ENCODE results near the gene SPTBN5. TPM values are rescaled to one million over a fixed set of nuclear protein-coding genes. Genes with fewer than 3 reads are reported as not detected.

The SPTBN5 gene
- total RNA-seq, 1 donor from 2014 or later, result 4.2 TPM

DNA sequence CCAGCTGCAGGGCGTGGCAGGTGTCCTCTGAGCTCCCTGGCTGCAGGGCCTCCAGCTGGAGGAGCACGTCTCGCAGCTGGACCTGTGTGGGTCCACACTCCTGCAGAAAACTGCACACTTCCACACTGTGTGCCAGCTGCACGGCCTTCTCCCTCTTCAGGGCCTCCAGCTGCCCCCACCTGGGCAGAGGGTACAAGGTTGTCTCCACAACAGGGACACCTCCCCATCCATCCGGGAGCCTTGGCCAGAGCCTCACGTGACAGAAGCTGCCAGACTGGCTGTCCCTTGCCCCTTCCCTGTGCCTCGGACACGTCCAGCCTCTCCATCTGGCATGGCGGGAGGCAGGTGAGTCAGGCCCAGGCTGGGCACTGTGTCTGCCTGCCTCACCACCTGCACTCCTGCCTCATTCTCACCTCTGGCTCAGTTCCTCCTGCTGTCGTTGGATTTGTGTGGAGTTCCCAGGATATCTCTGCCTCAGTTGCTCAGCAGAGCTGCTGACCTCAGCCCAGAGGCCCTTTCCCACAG, 14.5 kb downstream of the SPTBN5 start:
- DNase-seq (ENCODE audit: extremely low spot score, unreplicated experiment), result no peak
- Mint-ChIP-seq H3K4me1 (ENCODE audit: unreplicated experiment) (peaks cover 9% of the 10 kb centered on the region), H3K4me3 (no peak overlapping the region), H3K9me3 (no peaks in the 10 kb centered on the region), H3K27ac (no peak overlapping the region), H3K27me3 (peaks cover 27% of the 10 kb centered on the region), H3K36me3 (no peaks in the 10 kb centered on the region)
- TF ChIP-seq, protein P1, sequence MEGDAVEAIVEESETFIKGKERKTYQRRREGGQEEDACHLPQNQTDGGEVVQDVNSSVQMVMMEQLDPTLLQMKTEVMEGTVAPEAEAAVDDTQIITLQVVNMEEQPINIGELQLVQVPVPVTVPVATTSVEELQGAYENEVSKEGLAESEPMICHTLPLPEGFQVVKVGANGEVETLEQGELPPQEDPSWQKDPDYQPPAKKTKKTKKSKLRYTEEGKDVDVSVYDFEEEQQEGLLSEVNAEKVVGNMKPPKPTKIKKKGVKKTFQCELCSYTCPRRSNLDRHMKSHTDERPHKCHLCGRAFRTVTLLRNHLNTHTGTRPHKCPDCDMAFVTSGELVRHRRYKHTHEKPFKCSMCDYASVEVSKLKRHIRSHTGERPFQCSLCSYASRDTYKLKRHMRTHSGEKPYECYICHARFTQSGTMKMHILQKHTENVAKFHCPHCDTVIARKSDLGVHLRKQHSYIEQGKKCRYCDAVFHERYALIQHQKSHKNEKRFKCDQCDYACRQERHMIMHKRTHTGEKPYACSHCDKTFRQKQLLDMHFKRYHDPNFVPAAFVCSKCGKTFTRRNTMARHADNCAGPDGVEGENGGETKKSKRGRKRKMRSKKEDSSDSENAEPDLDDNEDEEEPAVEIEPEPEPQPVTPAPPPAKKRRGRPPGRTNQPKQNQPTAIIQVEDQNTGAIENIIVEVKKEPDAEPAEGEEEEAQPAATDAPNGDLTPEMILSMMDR (conservative IDR thresholded peaks at IDR 0.05), result no peak

DNA sequence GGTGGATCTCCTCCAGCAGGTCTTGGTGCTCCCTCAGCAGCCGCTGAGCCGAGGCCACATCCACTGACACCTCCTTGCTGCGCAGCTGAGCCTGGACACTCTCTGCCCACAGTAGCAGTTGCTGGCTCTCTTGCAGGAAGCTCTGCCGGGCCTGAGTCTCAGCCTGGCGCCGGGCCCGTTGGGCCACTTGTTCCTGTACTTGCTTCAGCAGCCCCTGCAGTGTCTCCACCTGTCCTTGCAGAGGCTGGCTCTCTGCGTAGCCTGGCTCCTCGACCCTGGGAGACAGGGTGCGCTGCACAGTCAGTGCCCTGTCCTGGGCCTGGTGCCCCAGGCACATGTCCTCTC, 15.5 kb downstream of the SPTBN5 start:
- TF ChIP-seq, protein P1 (conservative IDR thresholded peaks at IDR 0.05), result no peak
- Mint-ChIP-seq H3K4me1 (ENCODE audit: unreplicated experiment) (peaks cover 9% of the 10 kb centered on the region), H3K27ac (no peak overlapping the region), H3K4me3 (no peak overlapping the region), H3K36me3 (no peaks in the 10 kb centered on the region), H3K27me3 (peaks cover 23% of the 10 kb centered on the region), H3K9me3 (no peaks in the 10 kb centered on the region)
- no peak for DNase-seq (ENCODE audit: extremely low spot score, unreplicated experiment)

DNA sequence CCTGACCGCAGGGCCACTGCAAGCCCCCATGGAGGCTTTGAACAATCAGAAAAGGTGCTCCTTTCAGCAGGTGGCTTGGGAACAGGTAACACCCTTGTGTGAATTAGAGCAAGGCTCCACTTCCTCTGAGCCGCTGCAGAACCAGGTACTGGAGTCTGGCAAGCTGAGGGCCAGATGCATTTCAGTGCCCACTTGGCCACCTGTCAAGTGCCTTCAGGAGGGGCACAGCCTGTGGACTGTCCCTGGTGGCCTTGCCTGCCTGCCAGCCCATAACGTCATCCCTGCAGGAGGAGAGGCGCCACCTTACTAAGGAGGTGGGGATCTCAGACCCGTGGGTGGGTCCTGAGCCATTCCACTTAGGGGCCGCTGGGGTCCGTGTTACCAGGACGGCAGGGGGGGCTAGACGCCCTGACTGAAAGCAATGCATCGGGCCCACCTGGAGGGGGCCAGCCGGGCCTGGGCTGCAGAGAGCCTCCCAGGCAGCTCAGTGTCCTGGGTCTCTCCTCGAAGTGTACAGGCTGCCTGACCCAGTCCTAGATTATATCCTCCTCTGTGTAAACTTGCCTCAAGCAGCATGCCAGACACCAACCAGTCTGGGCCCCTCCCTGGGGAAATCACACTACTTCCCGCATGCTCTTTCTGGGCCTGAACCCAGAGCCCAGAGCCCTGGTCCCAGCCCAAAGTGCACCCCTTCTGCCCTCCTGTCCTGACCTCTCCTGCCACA, 16.1 kb downstream of the SPTBN5 start:
- H3K4me3 Mint-ChIP-seq, result no peak overlapping the region
- no peaks in the 10 kb centered on the region for H3K36me3 Mint-ChIP-seq
- no peak for DNase-seq (ENCODE audit: extremely low spot score, unreplicated experiment)
- TF ChIP-seq, protein P1 (conservative IDR thresholded peaks at IDR 0.05), result no peak
- peaks cover 21% of the 10 kb centered on the region for H3K27me3 Mint-ChIP-seq
- peaks cover 9% of the 10 kb centered on the region for H3K4me1 Mint-ChIP-seq (ENCODE audit: unreplicated experiment)
- H3K9me3 Mint-ChIP-seq, result no peaks in the 10 kb centered on the region
- H3K27ac Mint-ChIP-seq, result no peak overlapping the region

DNA sequence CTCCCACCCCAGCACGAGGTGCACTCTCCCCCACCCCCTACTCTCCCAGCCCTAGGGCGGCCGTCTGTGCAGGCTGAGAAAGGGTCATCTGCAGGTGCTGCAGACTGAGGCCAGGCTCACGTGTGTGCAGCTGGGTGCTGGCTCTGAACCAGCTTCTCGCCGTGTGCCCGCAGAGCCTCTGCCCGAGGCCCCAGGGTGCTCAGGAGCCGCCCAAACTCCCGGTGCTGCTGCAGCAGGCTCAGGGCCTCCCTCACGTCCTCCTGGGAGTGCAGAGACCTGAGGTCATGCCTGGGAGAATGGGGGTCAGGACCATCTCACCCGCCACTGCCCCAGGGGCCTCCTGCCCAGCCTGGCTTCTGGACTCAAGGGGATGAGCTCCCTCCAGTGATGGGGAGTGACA, 17.2 kb downstream of the SPTBN5 start:
- Mint-ChIP-seq H3K4me3 (no peak overlapping the region), H3K27me3 (peaks cover 17% of the 10 kb centered on the region), H3K4me1 (ENCODE audit: unreplicated experiment) (peaks cover 5% of the 10 kb centered on the region), H3K27ac (no peak overlapping the region), H3K9me3 (no peaks in the 10 kb centered on the region), H3K36me3 (peaks cover 5% of the 10 kb centered on the region)
- TF ChIP-seq, protein P1 (conservative IDR thresholded peaks at IDR 0.05), result no peak
- DNase-seq (ENCODE audit: extremely low spot score, unreplicated experiment), result no peak

DNA sequence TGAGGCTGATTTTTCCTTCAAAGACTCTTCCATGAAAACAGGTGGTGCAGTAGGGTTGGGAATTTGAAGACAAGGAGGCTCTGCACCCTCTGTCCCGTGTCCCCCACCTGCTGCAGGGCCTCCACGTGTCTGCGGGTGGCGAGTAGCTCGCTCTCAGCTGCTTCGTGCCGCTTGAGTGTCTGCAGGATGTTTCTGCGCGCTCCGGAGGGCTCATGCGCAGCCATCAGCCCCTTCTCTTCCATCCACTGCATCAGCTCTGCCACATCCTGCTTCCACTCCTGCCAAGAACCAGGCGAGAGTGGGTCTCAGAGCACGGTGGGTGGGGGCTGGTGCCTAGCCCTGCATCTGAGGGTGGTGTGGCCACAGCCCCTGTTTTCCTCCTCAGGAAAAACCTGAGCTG, 17.8 kb downstream of the SPTBN5 start:
- H3K36me3 Mint-ChIP-seq, result peaks cover 5% of the 10 kb centered on the region
- H3K4me1 Mint-ChIP-seq (ENCODE audit: unreplicated experiment), result no peaks in the 10 kb centered on the region
- H3K27me3 Mint-ChIP-seq, result peaks cover 10% of the 10 kb centered on the region
- DNase-seq (ENCODE audit: extremely low spot score, unreplicated experiment), result no peak
- TF ChIP-seq, protein P1 (conservative IDR thresholded peaks at IDR 0.05), result no peak
- no peak overlapping the region for H3K27ac Mint-ChIP-seq
- H3K9me3 Mint-ChIP-seq, result no peaks in the 10 kb centered on the region
- H3K4me3 Mint-ChIP-seq, result no peak overlapping the region
